H9 (cell line): ENCODE measurements around the gene SLC4A11. TPM values are rescaled to one million over a fixed set of nuclear protein-coding genes. Genes with fewer than 3 reads are reported as not detected.

Experiments
- DNase-seq: peaks from one replicate; pipeline ENCODE4 v3.0.0-alpha.2; 2017
- H2AFZ ChIP-seq: one replicate; pipeline ENCODE4 v1.6.1; 2013; ENCODE audit warnings: mild to moderate bottlenecking, low read length, control low read depth, moderate library complexity
- H2AK5ac ChIP-seq: 2 replicates; pipeline ENCODE4 v1.6.1; 2013; ENCODE audit warnings: low read length, control low read depth, mixed read lengths; ENCODE audit not compliant: insufficient read length
- H2BK120ac ChIP-seq: one replicate; pipeline ENCODE4 v1.6.1; 2013; ENCODE audit warnings: low read depth, mild to moderate bottlenecking, low read length, control low read depth, inconsistent platforms; ENCODE audit not compliant: poor library complexity, severe bottlenecking
- H2BK12ac ChIP-seq: 2 replicates; pipeline ENCODE4 v1.6.1; 2013; ENCODE audit warnings: low read length, control low read depth, mixed read lengths, low read depth; ENCODE audit not compliant: insufficient read length
- H2BK15ac ChIP-seq: 2 replicates; pipeline ENCODE4 v1.6.1; 2013; ENCODE audit warnings: low read depth, low read length, control low read depth
- H2BK20ac ChIP-seq: one replicate; pipeline ENCODE4 v1.6.1; 2013; ENCODE audit warnings: low read depth, mild to moderate bottlenecking, low read length, control low read depth, inconsistent platforms; ENCODE audit not compliant: poor library complexity, severe bottlenecking
- H2BK5ac ChIP-seq: 2 replicates; pipeline ENCODE4 v1.6.1; 2013; ENCODE audit warnings: low read length, control low read depth, mixed read lengths; ENCODE audit not compliant: insufficient read length
- H3K14ac ChIP-seq: 2 replicates; pipeline ENCODE4 v1.6.1; 2013; ENCODE audit warnings: low read length, control low read depth; ENCODE audit not compliant: insufficient read depth
- H3K18ac ChIP-seq: 2 replicates; pipeline ENCODE4 v1.6.1; 2013; ENCODE audit warnings: low read depth, mild to moderate bottlenecking, mixed read lengths, low read length, control low read depth; ENCODE audit not compliant: insufficient read length
- H3K23ac ChIP-seq: 2 replicates; pipeline ENCODE4 v1.6.1; 2013; ENCODE audit warnings: low read length, control low read depth, mixed read lengths, low read depth; ENCODE audit not compliant: insufficient read length
- H3K23me2 ChIP-seq: 2 replicates; pipeline ENCODE4 v1.6.1; 2013; ENCODE audit warnings: low read depth, mild to moderate bottlenecking, mixed read lengths, low read length, control low read depth; ENCODE audit not compliant: insufficient read length, poor library complexity, severe bottlenecking
- H3K27ac ChIP-seq: 2 replicates; pipeline ENCODE4 v1.5.1; 2013; ENCODE audit warnings: low read length, control low read depth, mixed read lengths, low read depth; ENCODE audit not compliant: insufficient read length
- H3K27me3 ChIP-seq: 2 replicates; pipeline ENCODE4 v1.6.1; 2013; ENCODE audit warnings: low read length, control low read depth, inconsistent platforms; ENCODE audit not compliant: insufficient read depth
- H3K4ac ChIP-seq: 2 replicates; pipeline ENCODE4 v1.6.1; 2013; ENCODE audit warnings: low read depth, mild to moderate bottlenecking, control low read depth, inconsistent platforms, low read length, moderate library complexity
- H3K4me1 ChIP-seq: 2 replicates; pipeline ENCODE4 v1.6.1; 2013; ENCODE audit warnings: low read length, control low read depth, inconsistent platforms; ENCODE audit not compliant: insufficient read depth
- H3K4me2 ChIP-seq: 2 replicates; pipeline ENCODE4 v1.6.1; 2013; ENCODE audit warnings: low read length, control low read depth, mixed read lengths; ENCODE audit not compliant: insufficient read length, insufficient read depth
- H3K56ac ChIP-seq: 2 replicates; pipeline ENCODE4 v1.6.1; 2013; ENCODE audit warnings: low read depth, mild to moderate bottlenecking, mixed read lengths, low read length, control low read depth; ENCODE audit not compliant: insufficient read length
- H3K79me1 ChIP-seq: 2 replicates; pipeline ENCODE4 v1.6.1; 2013; ENCODE audit warnings: low read depth, mild to moderate bottlenecking, moderate library complexity, low read length, control low read depth, inconsistent platforms; ENCODE audit not compliant: insufficient read depth, poor library complexity, severe bottlenecking
- H3K79me2 ChIP-seq: 2 replicates; pipeline ENCODE4 v1.6.1; 2013; ENCODE audit warnings: low read length, control low read depth, inconsistent platforms; ENCODE audit not compliant: insufficient read depth
- H3K9ac ChIP-seq: 2 replicates; pipeline ENCODE4 v1.6.1; 2013; ENCODE audit warnings: low read length, control low read depth, mixed read lengths; ENCODE audit not compliant: insufficient read length; ENCODE audit errors: extremely low read depth
- H3K9me3 ChIP-seq: one replicate; pipeline ENCODE4 v1.6.1; 2013; ENCODE audit warnings: low read depth, low read length, inconsistent platforms; ENCODE audit not compliant: control insufficient read depth
- H3T11ph ChIP-seq: one replicate; pipeline ENCODE4 v1.6.1; 2013; ENCODE audit warnings: mild to moderate bottlenecking, low read length, control low read depth, inconsistent platforms
- H4K20me1 ChIP-seq: one replicate; pipeline ENCODE4 v1.6.1; 2013; ENCODE audit not compliant: control insufficient read depth, insufficient read length, insufficient read depth
- H4K5ac ChIP-seq: 2 replicates; pipeline ENCODE4 v1.6.1; 2013; ENCODE audit warnings: low read depth, mild to moderate bottlenecking, mixed read lengths, low read length, control low read depth; ENCODE audit not compliant: insufficient read length
- H4K8ac ChIP-seq: replicated peaks from 2 replicates; pipeline ENCODE4 v1.6.1; 2013; ENCODE audit warnings: low read length, control low read depth, mixed read lengths, low read depth; ENCODE audit not compliant: insufficient read length
- H4K91ac ChIP-seq: 2 replicates; pipeline ENCODE4 v1.6.1; 2013; ENCODE audit warnings: low read depth, mild to moderate bottlenecking, moderate library complexity, mixed read lengths, low read length, control low read depth; ENCODE audit not compliant: insufficient read length
- H3K27ac Mint-ChIP-seq, 3 experiments: 2 replicates in 2 of 3; 3 replicates in 1 of 3; pipeline ENCODE4 v1.8.0; 2020 to 2021; ENCODE audit warnings: mixed read lengths in 3 of 3, mild to moderate bottlenecking in 1 of 3, moderate library complexity in 1 of 3
- H3K27me3 Mint-ChIP-seq: 2 replicates; pipeline ENCODE4 v1.8.0; 2021; ENCODE audit warnings: low read depth, mild to moderate bottlenecking, moderate library complexity, mixed read lengths
- H3K36me3 Mint-ChIP-seq, 3 experiments: 2 replicates in 2 of 3; 3 replicates in 1 of 3; pipeline ENCODE4 v1.8.0; 2020 to 2021; ENCODE audit warnings: low read depth in 3 of 3, mixed read lengths in 3 of 3; ENCODE audit not compliant: insufficient read depth in 1 of 3
- H3K4me1 Mint-ChIP-seq, 2 experiments: 2 replicates each; pipeline ENCODE4 v1.8.0; 2020; ENCODE audit warnings: mixed read lengths in 2 of 2
- H3K4me3 Mint-ChIP-seq, 2 experiments: 2 replicates in 1 of 2; 3 replicates in 1 of 2; pipeline ENCODE4 v1.8.0; 2020 to 2021; ENCODE audit warnings: mild to moderate bottlenecking in 2 of 2, mixed read lengths in 2 of 2, moderate library complexity in 1 of 2
- H3K9me3 Mint-ChIP-seq, 2 experiments: 2 replicates in 1 of 2; 3 replicates in 1 of 2; pipeline ENCODE4 v1.8.0; 2020; ENCODE audit warnings: mild to moderate bottlenecking in 2 of 2, mixed read lengths in 2 of 2, moderate library complexity in 1 of 2
- WGBS: extraction: QIAGEN DNeasy Blood & Tissue Kit; methylation state at CpG from one replicate; pipeline ENCODE4 v1.1.7; 2013; ENCODE audit warnings: missing lambda C conversion rate, low lambda C conversion rate, mixed read lengths; ENCODE audit not compliant: insufficient read length; ENCODE audit errors: extremely low coverage; 5-methylcytosine and 5-hydroxymethylcytosine counted together
- total RNA-seq: library from RNA; stranded (reverse); gene quantifications from 2 replicates; pipeline ENCODE4 v1.2.1, GENCODE V29; 2021
- TF ChIP-seq, protein P1 (sequence below): fragments of 200-600 bp; sonication (generic); conservative IDR thresholded peaks from 3 replicates; pipeline ENCODE4 v1.8.0; 2021; ENCODE audit warnings: antibody characterized with exemption, mild to moderate bottlenecking

Gene SLC4A11
- total RNA-seq, 1 experiment from 2014 or later: 29.4 TPM

GRCh38 chr20:3208786-3209256 lies 30.2 kb downstream of the SLC4A11 start:
- Histone ChIP-seq H4K20me1 (peaks cover 4% of the 10 kb centered on the region), H3K79me2 (peaks cover 9% of the 10 kb centered on the region; the same call in 1 of the 2 replicates), H3K27me3 (no peaks in the 10 kb centered on the region), H4K8ac (no peak overlapping the region), H3K4me2 (peak overlapping the region; percentile 95), H3K18ac (no peak overlapping the region), H3K23ac (no peak overlapping the region), H2BK20ac (no peak overlapping the region), H2AFZ (no peak overlapping the region), H2BK120ac (no peak overlapping the region), H4K91ac (no peak overlapping the region), H3K9me3 (no peaks in the 10 kb centered on the region), H4K5ac (no peak overlapping the region), H3K14ac (no peak overlapping the region), H3K4ac (no peak overlapping the region), H3K56ac (no peak overlapping the region), H3T11ph (no peak overlapping the region), H3K23me2 (peaks cover 14% of the 10 kb centered on the region), H3K9ac (peak overlapping the region; percentile 75), H3K4me1 (no peaks in the 10 kb centered on the region), H2BK5ac (no peak overlapping the region), H2BK12ac (no peak overlapping the region), H2BK15ac (no peak overlapping the region), H2AK5ac (no peak overlapping the region), H3K27ac (no peak overlapping the region), H3K79me1 (peaks cover 2% of the 10 kb centered on the region)
- Mint-ChIP-seq H3K27me3 (no peaks in the 10 kb centered on the region), H3K4me1 (peaks cover 10 to 18% of the 10 kb centered on the region in 2 experiments; a peak in 3 of 4 replicates), H3K9me3 (no peaks in the 10 kb centered on the region; a peak in 1 of 5 replicates), H3K4me3 (peak overlapping the region; percentile 92 to 98), H3K36me3 (peaks cover 13 to 17% (median 13%) of the 10 kb centered on the region in 3 experiments; a peak in 6 of 7 replicates), H3K27ac (peak overlapping the region; percentile 63 to 86 (median 76); a peak in 6 of 7 replicates)
- TF ChIP-seq, protein P1, sequence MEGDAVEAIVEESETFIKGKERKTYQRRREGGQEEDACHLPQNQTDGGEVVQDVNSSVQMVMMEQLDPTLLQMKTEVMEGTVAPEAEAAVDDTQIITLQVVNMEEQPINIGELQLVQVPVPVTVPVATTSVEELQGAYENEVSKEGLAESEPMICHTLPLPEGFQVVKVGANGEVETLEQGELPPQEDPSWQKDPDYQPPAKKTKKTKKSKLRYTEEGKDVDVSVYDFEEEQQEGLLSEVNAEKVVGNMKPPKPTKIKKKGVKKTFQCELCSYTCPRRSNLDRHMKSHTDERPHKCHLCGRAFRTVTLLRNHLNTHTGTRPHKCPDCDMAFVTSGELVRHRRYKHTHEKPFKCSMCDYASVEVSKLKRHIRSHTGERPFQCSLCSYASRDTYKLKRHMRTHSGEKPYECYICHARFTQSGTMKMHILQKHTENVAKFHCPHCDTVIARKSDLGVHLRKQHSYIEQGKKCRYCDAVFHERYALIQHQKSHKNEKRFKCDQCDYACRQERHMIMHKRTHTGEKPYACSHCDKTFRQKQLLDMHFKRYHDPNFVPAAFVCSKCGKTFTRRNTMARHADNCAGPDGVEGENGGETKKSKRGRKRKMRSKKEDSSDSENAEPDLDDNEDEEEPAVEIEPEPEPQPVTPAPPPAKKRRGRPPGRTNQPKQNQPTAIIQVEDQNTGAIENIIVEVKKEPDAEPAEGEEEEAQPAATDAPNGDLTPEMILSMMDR: no peak
- no peak for DNase-seq
- no CpG with 5 or more reads among the region's 10 CpGs for WGBS
